Forelimb muscle (tissue), 1 donor: ENCODE data around the gene GHR. TPM values are rescaled to one million over a fixed set of nuclear protein-coding genes. Genes with fewer than 3 reads are reported as not detected.

Experiments used
- DNase-seq: peaks from one replicate; pipeline ENCODE4 v3.0.0-alpha.2; 2013; ENCODE audit warnings: low read depth
- polyA plus RNA-seq: library from polyadenylated mRNA; unstranded; fragments of 120-200 nt; gene quantifications from one replicate; pipeline ENCODE4 v1.2.1, GENCODE V29; 2013; ENCODE audit not compliant: insufficient read length

Gene GHR
- 20.0 TPM for polyA plus RNA-seq

GRCh38 chr5:42423285-42424165 lies at the start of gene GHR:
GHR (plus strand) TSS chr5:42423439; CDS start chr5:42565875, 142,436 bp downstream.
- peak; percentile 76 for DNase-seq

GRCh38 chr5:42374679-42375273 lies 48.5 kb upstream of the GHR start:
- DNase-seq, result no peak

GRCh38 chr5:42377496-42377895 lies 45.7 kb upstream of the GHR start:
- DNase-seq, result no peak

DNA sequence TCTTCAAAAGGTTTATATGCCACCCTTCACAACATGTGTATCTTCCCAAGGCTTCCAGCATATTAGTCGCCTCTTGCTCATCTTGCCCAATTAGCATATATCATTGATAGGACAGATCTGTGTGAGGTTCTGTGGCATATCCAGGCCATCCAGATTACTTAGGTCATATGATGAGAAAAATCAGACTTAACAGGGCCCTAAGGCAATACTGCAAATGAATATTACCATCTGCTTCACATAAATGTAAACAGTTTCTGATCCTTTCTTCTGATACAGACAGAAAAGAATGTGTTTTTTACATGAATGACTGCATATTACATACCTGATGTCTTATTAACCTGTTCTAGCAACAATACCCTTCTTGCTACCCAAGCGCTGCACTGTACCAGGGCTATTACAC lies 41.3 kb upstream of the GHR start:
- no peak for DNase-seq

DNA sequence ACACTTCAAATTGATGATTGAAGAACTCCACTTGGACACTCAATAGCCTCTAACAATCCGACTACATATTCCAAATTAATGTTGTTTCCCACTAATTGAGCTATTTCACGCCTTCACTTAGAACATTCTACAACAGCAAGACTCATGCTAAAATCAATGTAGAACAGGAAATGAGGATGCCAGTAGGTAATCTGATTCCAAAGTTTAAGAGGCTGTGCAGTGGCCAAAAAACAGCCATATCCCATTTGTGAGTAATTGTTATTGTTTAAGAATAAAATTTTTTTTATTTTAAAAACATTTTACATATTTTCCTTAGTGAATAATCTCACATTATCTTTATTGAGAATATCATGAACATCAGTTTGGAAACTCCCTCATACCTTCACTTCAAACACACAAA lies 35.7 kb upstream of the GHR start:
- no peak for DNase-seq

DNA sequence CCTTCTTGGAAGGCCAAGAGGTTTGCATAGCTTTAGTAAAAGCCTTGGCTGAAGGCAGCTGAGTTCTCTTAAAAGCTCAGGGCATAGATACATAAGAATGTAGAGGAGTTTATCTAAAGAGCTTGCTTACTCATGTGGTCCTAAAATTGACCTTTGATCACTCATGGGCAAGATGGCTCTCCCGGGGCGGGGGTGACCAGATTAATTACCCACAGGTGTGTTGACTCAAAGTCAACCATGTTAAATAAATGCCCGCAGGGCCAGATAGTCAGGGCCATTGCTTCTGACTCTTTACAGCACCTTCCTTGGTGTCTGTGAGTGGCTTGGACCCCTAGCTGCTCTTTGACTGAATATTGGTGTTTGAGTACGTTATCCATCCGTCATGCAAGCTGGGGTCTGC lies 33.1 kb upstream of the GHR start:
- DNase-seq, result no peak

GRCh38 chr5:42392917-42393316 lies 30.3 kb upstream of the GHR start:
- no peak for DNase-seq

DNA sequence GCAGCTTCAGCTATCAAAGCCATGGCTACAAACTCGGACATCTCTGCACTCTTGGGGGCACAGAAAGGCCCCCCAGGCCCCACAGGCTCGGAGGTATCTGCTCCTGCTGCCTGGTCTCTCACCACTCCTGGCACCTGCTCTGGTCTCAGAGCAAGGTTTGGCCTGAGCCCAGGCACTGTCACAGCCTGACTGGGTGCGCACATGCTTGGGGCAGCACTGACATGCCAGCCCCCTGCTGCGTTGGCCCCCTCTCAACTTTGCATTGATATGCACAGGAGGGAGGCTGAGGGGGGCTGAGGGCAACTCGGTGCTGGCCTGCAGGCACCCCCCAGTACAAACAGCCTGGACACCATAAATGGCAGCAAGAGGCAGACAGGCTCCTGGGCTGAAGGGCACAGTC lies 27.1 kb upstream of the GHR start:
- no peak for DNase-seq

- no peak for DNase-seq
Observed at GRCh38 chr5:42397267-42397666, 26.0 kb upstream of the GHR start.

DNA sequence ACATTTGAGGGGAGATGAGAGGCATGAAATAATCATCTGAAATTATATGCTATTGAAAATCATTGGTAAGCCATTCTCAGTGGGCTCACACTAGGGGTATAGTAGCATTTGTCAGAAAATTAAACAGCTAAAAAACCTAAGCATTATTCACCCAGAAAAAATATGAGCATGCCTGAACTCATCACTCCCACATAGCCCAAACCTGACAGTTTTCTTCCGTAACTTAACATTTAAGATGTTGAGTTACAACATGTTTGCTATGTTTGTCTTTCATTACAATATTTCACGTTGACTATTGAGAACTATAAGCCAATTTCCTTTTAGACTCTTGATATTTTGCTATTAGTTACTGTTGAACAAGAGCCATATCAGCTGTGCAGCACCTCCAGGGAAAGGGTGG lies 23.5 kb upstream of the GHR start:
- no peak for DNase-seq

DNA sequence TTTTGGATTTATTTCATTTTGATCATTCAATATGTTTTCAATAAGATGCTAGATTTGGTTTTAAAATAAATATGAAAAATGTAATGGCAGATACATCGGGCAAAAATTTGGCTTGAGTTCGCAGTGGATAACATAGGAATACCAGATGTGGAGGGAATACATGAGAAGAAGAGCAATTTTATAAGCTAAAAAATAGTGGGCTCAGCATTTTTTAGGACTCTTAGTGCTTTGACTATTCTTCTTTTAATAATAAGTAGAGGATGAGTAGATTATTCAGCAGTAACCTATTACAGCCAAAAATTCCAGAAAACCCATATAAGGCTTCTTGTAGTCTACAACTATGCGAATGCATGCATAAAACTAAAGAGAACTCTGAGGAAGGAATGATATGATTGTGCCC lies 22.8 kb upstream of the GHR start:
- DNase-seq, result no peak

DNA sequence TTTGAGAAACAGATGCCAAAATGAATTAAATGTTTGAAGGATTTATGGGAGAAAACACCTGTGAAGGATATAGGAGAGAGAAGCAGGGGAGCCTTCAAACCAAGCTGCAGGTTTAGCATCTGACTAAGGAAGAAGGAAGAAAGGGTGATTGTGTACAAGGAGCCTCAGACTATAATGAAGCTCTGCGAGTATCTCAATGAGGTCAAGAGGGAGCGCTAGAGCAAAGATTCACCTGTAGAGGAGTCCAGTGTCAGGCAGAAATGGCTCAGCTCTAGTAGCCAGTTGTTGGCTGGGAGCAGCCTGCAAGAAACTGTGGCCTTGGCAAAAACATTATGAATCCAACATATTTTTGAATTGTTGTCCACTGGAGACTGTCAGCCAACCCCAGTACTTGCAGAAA lies 20.0 kb upstream of the GHR start:
- DNase-seq, result no peak

GRCh38 chr5:42404366-42404765 lies 18.9 kb upstream of the GHR start:
- DNase-seq, result no peak

DNA sequence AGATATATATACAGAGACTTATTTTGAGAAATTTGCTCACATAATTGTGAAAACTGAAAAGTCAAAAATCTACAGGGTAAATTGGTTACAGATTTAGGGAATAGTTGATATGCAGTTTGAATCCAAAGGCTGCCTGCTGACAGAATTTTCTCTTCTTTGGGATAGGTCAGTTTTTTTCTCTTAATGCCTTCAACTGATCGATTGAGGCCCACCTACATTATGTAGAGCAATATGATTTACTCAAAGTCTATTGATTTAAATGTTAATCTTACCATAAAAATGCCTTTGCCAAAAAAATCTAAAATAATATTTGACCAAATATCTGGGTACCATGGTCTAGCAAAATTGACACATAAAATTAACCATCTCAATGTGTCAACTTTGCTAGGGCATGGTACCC lies 3.9 kb upstream of the GHR start:
- no peak for DNase-seq

- no peak for DNase-seq
Observed at GRCh38 chr5:42422656-42423280, 471 bp upstream of the GHR start.

DNA sequence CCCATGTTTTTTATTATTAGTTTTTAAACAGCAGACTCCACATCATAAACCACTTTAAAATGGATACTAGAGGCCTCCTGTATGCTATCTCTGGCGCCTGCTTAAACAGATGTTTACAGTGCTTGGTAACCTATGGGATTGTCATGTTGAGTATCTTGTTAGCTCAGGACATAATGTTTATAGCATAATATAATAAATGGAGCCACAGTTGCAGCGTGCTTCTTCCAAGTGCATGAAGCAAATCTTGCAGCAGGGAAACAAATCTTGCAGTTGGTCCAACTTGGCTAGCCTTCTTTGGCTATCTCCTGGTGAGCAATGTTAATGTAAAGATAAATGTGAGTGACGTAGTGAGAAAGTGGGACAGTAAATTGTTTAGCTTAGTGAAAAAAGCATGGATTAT lies 2.8 kb downstream of the GHR start:
- no peak for DNase-seq

DNA sequence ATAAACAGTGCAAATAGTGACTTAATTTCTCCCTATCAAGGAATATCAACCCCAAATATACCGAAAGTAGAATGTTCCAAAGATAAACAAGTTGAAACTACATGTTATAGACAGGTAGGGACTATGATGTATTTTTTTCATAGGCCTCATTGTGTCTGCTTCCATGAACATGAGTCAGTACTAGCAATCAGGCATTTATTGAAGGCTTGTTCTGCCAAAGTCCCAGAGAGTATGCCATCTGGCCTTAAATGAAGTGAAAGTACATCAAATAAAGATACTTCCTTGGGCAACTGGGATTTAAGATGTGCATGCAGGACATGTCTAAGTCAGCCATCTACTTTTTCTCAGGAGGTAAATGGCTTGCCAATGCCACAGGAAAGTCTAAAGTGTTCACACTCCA lies 6.5 kb downstream of the GHR start:
- DNase-seq, result no peak

GRCh38 chr5:42434047-42434724 lies 10.9 kb downstream of the GHR start:
- no peak for DNase-seq

- no peak for DNase-seq
Observed at GRCh38 chr5:42436051-42436450, 12.8 kb downstream of the GHR start.

GRCh38 chr5:42454216-42454995 lies 31.2 kb downstream of the GHR start:
- DNase-seq, result no peak

DNA sequence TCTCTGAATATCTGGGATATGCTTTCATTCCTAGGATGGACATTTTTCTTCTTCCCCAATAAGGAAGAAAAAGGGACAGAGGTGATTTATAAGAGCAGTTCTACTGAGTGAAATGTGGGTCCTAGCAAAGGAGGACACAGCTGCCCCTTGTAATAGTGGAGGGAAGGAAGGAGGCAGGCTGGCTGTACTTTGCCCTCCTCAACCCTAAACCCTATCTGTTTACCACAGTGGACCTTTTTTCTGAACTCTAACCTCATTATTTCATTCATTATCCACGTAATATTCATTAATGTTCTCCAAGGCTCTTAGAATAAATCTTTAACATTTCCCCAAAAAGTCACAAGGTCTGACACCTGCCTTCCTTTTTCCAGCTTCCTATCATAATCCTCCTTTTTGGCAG lies 37.8 kb downstream of the GHR start:
- no peak for DNase-seq

DNA sequence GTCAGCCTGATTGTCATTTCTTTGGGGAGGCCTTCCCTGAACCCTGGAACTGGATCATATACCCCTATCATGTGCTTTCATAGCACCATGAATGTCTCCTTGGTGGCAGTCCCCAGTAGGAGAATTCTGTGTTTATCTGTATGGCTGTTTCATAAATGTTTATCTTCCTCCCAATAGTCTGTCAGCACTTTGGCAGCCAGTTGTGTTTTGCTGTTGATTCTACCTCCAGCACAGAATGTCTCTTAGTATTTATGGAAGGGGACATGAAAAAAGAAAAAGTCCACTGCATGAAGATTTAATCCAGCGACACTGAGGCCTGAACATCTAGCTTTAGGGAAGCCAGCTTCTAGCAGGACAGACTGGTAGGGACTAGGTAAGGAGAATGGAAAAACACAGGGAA lies 38.3 kb downstream of the GHR start:
- DNase-seq, result no peak
